ENCODE data around the gene DLG1.
"Not testable (repeated sequence)": the region's sequence is repeated elsewhere in the genome, so short reads cannot be mapped to it uniquely, and the experiment has no call there.

DLG1 gene

GRCh38 chr3:197196192-197196591, 102.2 kb downstream of the DLG1 start:
- no peak overlapping the region for H3K27ac ChIP-seq
- H3K27me3 ChIP-seq, result no peaks in the 10 kb centered on the region
- peaks cover 0 to 4% of the 10 kb centered on the region in 2 experiments for H3K4me1 ChIP-seq (ENCODE audit: control insufficient read depth in 1 of 2, insufficient read depth in 1 of 2, low read depth in 1 of 2, low read length in 1 of 2)
- H3K4me3 ChIP-seq (ENCODE audit: low read depth in 1 of 2, low read length in 1 of 2), result no peak overlapping the region
- no peaks in the 10 kb centered on the region for H3K9me3 ChIP-seq
- no peak for TF ChIP-seq CTCF (IDR thresholded peaks at IDR 0.05)
- no peaks in the 10 kb centered on the region for H3K36me3 ChIP-seq

DNA sequence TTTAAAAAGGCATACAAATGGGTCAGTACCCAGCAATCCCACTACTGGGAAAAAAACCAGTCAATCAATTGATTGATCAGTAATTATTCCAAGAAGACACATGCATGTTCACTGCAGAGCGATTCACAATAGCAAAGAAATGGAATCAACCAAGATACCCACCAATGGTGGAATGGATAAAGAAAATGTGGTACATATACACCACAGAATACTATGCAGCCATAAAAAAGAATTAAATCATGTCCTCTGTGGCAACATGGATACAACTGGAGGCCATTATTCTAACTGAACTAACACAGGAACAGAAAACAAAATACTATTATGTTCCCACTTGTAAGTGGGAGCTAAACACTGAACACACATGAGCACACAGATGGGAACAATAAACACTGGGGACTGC, 103.1 kb downstream of the DLG1 start:
- Histone ChIP-seq H3K27me3 (no peaks in the 10 kb centered on the region), H3K27ac (no peak overlapping the region), H3K4me1 (ENCODE audit: control insufficient read depth in 1 of 2, insufficient read depth in 1 of 2, low read depth in 1 of 2, low read length in 1 of 2) (peaks cover 0 to 4% of the 10 kb centered on the region in 2 experiments), H3K36me3 (no peaks in the 10 kb centered on the region), H3K4me3 (ENCODE audit: low read depth in 1 of 2, low read length in 1 of 2) (no peak overlapping the region), H3K9me3 (no peaks in the 10 kb centered on the region)
- no peak for TF ChIP-seq CTCF (IDR thresholded peaks at IDR 0.05)

DNA sequence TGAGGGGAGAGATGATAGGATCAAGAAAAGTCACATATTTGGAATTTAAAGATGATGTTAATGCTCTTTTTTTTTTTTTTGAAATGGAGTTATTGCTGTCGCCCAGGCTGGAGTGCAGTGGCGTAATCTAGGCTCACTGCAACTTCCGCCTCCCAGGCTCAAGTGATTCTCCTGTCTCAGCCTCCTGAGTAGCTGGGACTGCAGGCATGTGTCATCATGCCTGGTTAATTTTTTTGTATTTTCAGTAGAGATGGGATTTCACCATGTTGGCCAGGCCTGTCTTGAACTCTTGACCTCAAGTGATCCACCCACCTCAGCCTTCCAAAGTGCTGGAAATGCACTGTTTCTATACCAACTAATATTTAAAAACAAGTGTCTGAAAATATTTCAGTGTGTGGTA, 104.7 kb downstream of the DLG1 start:
- H3K4me3 ChIP-seq (ENCODE audit: low read depth in 1 of 2, low read length in 1 of 2); H3K9me3 ChIP-seq; H3K36me3 ChIP-seq; H3K27ac ChIP-seq; H3K4me1 ChIP-seq (ENCODE audit: control insufficient read depth in 1 of 2, insufficient read depth in 1 of 2, low read depth in 1 of 2, low read length in 1 of 2); H3K27me3 ChIP-seq: not testable (repeated sequence)

DNA sequence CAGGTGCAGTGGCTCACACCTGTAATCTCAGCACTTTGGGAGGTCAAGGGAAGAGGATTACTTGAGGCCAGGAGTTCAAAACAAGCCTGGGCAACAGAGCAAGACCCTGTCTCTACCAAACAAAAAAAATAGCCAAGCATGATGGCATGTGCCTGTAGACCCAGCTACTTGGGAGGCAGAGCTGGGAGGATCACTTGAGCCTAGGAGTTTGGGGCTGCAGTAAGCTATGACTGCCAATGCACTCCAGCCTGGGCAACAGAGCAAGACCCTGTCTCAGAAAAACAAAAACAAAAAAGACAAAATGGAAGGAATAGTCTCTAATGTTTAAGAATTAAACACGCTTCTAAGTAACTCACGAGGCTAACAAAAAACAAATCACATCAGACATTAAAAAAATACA, 106.5 kb downstream of the DLG1 start:
- peaks cover 0 to 4% of the 10 kb centered on the region in 2 experiments for H3K4me1 ChIP-seq (ENCODE audit: control insufficient read depth in 1 of 2, insufficient read depth in 1 of 2, low read depth in 1 of 2, low read length in 1 of 2)
- no peak overlapping the region for H3K27ac ChIP-seq
- no peak overlapping the region for H3K4me3 ChIP-seq (ENCODE audit: low read depth in 1 of 2, low read length in 1 of 2)
- H3K36me3 ChIP-seq, result no peaks in the 10 kb centered on the region
- TF ChIP-seq CTCF (IDR thresholded peaks at IDR 0.05), result no peak
- H3K9me3 ChIP-seq, result no peaks in the 10 kb centered on the region
- no peaks in the 10 kb centered on the region for H3K27me3 ChIP-seq

DNA sequence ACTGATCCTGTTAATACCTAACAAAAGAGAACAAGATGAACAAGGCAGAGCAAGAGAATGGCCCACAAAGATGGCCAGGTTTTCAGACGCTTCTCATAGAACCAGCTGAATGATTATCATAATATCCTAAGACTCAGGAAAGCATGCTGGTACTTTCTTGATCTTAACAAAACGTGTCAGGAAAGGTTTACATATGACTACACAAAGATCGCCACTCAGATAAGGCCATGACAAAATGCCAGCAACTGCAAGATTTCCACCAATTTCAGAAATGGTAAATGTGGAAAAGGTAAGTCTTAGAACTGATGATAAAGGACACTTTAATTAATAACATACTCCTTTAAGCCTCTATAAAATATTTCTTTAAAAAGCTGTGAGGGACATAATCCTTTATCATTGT, 108.8 kb downstream of the DLG1 start:
- no peak for TF ChIP-seq CTCF (IDR thresholded peaks at IDR 0.05)
- Histone ChIP-seq H3K36me3 (no peaks in the 10 kb centered on the region), H3K4me3 (ENCODE audit: low read depth in 1 of 2, low read length in 1 of 2) (no peak overlapping the region), H3K27ac (no peak overlapping the region), H3K9me3 (no peaks in the 10 kb centered on the region), H3K27me3 (no peaks in the 10 kb centered on the region), H3K4me1 (ENCODE audit: control insufficient read depth in 1 of 2, insufficient read depth in 1 of 2, low read depth in 1 of 2, low read length in 1 of 2) (peaks cover 0 to 4% of the 10 kb centered on the region in 2 experiments)

GRCh38 chr3:197188963-197189362, 109.4 kb downstream of the DLG1 start:
- peaks cover 0 to 4% of the 10 kb centered on the region in 2 experiments for H3K4me1 ChIP-seq (ENCODE audit: control insufficient read depth in 1 of 2, insufficient read depth in 1 of 2, low read depth in 1 of 2, low read length in 1 of 2)
- no peaks in the 10 kb centered on the region for H3K9me3 ChIP-seq
- TF ChIP-seq CTCF (IDR thresholded peaks at IDR 0.05), result no peak
- H3K27me3 ChIP-seq, result no peaks in the 10 kb centered on the region
- no peak overlapping the region for H3K4me3 ChIP-seq (ENCODE audit: low read depth in 1 of 2, low read length in 1 of 2)
- no peaks in the 10 kb centered on the region for H3K36me3 ChIP-seq
- no peak overlapping the region for H3K27ac ChIP-seq
